HCT116 (cell line): ENCODE measurements around the gene KLHL22.

Experiments used
- CTCF ChIP-seq, 3 experiments: fragments of 200-600 bp in 1 of 3; sonication (generic) in 1 of 3; IDR thresholded peaks in 2 of 3; conservative IDR thresholded peaks in 1 of 3; 2 replicates each; pipeline ENCODE4 v1.5.1; 2012 to 2017; ENCODE audit warnings: low read depth in 2 of 3, low read length in 2 of 3, antibody characterized with exemption in 1 of 3, borderline replicate concordance in 1 of 3, control low read depth in 1 of 3, mild to moderate bottlenecking in 1 of 3, mixed read lengths in 1 of 3, mixed run types in 1 of 3, moderate library complexity in 1 of 3; ENCODE audit not compliant: insufficient read depth in 1 of 3
- EZH2 ChIP-seq: fragments of 200-600 bp; sonication (generic); IDR thresholded peaks from 2 replicates; pipeline ENCODE4 v1.6.1; 2017; ENCODE audit warnings: antibody characterized with exemption, mixed run types
- FOSL1 ChIP-seq: IDR thresholded peaks from 2 replicates; pipeline ENCODE4 v1.6.1; 2012; ENCODE audit warnings: low read depth
- POLR2AphosphoS5 ChIP-seq: IDR thresholded peaks from 2 replicates; pipeline ENCODE4 v1.6.1; 2011; ENCODE audit warnings: mild to moderate bottlenecking, low read depth, low read length, moderate library complexity
- TF ChIP-seq, protein P1 (sequence below): IDR thresholded peaks from 2 replicates; pipeline ENCODE4 v1.6.1; 2012

GRCh38 chr22:20522134-20523004, 26.8 kb upstream of the KLHL22 start:
- TF ChIP-seq CTCF (IDR thresholded peaks at IDR 0.05 in 2 of 3, conservative IDR thresholded peaks at IDR 0.05 in 1 of 3; ENCODE audit: borderline replicate concordance in 1 of 3, insufficient read depth in 1 of 3, low read depth in 2 of 3, low read length in 2 of 3) (no peak), POLR2AphosphoS5 (no peak), FOSL1 (no peak), EZH2 (no peak)
- TF ChIP-seq, protein P1, sequence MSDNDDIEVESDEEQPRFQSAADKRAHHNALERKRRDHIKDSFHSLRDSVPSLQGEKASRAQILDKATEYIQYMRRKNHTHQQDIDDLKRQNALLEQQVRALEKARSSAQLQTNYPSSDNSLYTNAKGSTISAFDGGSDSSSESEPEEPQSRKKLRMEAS = no peak
